HG03159 (cell line): ENCODE measurements around the gene OSM.
A peak's percentile ranks its signal among the peaks of the same experiment; 100 is the strongest.

Source experiments
- ATAC-seq: cut with Tn5 transposase; IDR thresholded peaks from one replicate; pipeline ENCODE4 v1.9.1; 2021; ENCODE audit warnings: mild to moderate bottlenecking, moderate library complexity; ENCODE audit not compliant: unreplicated experiment

The OSM gene

DNA sequence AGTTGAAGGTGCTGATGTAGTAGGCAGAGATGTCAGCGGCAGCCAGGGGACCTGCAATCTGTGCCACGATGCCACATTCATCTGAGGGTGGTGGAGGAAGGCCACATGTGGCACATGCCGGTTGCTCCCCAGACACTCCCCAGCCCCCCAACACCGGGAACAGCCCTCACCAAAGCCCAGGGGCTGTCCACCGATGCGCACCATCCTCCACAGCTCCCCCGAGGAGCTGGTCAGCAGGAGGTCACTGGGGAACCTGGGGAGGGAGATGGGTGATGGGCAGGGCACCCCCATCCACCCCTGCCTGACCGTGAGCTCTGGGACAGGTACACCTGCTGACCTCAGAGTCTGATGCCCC is 19.2 kb upstream of the OSM start:
- no peak for ATAC-seq

- no peak for ATAC-seq
Observed at GRCh38 chr22:30285176-30285845, 18.7 kb upstream of the OSM start.

GRCh38 chr22:30284666-30285065 is 18.0 kb upstream of the OSM start:
- ATAC-seq: no peak

DNA sequence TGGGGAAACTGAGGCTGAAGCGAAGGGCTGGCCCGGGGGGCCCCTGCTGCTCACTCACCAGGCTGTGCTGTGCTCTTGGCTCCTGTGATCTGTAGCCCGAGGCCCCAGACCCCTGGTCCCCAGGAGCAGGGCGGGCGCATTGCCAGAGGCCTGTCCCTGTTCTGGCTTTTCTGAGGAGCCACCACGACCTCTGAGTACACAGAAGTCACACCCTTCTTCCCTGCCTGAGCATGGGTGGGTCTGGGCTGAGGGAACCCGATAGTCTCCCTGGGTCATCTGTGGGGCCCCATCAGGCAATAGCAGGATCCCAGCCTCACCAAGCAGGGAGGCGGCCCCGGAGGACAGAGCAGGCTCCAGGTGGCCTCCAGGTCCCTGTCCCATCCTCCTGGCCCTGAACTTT is 17.5 kb upstream of the OSM start:
- no peak for ATAC-seq

DNA sequence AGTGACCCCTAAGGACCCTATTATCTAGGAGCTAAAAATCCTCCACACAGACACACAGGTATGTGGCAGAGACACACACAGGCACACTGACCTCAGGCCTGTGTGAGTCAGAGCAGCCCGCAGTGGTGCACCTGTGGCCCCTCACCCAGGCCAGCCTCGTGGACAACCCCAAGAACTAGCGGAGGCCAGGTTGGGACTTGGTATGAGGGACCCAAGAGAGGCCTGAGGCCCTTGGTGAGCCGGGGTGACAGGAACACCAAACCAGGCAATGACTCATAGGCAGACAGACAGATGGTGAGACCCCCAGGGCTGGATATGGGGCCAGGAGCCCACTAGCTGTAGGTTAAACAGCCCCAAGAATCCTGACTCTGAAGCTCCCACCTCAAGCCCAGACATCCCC is 16.7 kb upstream of the OSM start:
- no peak for ATAC-seq

GRCh38 chr22:30282616-30283046 is 16.0 kb upstream of the OSM start:
- ATAC-seq: no peak

GRCh38 chr22:30280505-30280904 is 13.9 kb upstream of the OSM start:
- ATAC-seq: no peak

DNA sequence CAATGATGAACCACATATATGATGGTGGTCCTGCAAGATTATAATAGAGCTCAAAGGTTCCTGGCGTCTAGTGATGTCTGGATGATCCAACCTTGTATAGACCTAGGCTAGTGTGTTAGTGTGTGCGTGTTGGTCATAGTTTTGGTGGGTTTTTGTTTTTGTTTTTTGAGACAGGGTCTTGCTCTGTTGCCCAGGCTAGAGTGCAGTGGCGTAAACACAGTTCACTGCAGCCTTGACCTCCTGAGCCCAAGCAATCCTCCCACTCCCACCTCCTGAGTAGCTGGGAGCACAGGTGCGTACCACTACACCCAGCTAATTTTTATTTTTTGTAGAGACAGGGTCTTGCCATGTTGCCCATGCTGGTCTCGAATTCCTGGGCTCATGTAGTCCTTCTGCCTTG is 13.3 kb upstream of the OSM start:
- no peak for ATAC-seq

DNA sequence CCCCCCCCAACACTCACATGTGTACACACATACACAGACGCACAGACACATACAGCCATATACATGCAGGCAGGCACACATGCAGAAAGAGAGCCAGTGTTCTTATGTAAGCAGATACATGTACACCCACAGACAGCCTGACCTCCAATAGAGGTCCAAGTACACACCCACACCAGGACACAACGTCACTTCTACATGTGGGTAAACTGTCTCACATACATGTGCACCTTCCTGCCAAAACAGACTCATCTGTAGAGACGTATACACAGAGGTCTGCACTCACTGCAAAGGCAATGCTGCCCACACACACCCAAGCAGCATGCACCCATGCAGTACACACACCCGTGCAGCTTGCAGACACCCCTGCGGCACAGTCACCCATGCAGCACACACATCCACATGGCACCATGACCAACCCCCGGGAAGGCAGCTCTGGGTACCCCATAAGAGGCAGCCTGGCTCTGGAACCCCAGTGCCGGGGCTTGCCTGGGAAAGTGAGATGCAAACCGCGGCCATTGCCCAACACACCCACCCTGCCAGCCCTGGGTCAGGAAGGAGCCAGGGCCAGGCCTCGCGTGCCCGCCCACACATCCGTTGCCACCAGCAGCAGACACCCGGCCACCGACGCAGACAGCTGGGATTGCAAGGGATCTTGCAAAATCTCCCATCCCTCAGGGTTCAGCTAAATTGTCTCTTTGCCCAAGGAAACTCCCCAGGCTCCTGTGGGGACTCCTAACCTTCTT is 12.6 kb upstream of the OSM start:
- ATAC-seq: no peak

DNA sequence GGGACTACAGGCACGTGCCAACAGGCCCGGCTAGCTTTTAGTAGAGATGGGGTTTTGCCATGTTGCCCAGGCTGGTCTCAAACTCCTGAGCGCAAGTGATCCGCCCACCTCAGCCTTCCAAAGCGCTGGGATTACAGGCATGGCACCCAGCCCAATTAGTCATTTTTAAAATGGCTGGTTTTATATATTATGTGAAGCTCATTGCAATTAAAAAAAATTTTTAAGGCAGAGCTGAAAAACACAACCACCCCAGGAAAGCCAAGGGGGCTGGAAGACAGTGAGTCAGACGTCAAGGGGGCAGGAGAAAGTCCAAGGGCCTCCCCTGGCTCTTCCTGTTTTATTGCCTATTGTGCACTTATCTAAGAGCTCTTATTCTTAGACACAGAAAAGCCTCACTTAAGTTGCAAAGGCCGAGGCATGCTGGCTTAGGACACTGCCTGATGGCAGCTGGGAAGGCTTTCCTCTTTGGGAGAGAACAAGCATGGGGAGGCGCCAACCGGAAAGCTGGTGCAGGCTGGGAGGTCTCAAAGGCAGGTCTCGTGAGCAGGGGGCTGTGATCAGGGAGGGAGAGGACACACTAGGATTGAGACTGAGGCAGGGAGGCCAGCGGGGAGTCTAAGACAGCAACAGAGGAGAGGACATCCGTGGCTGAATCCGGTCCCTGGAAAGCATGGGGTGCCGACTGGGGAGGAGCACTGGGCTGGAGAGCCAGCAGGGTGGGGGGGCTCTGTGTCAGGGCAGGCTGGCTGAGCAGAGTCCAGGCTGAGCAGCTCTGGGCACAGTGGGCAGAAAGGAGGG is 11.1 kb upstream of the OSM start:
- no peak for ATAC-seq

DNA sequence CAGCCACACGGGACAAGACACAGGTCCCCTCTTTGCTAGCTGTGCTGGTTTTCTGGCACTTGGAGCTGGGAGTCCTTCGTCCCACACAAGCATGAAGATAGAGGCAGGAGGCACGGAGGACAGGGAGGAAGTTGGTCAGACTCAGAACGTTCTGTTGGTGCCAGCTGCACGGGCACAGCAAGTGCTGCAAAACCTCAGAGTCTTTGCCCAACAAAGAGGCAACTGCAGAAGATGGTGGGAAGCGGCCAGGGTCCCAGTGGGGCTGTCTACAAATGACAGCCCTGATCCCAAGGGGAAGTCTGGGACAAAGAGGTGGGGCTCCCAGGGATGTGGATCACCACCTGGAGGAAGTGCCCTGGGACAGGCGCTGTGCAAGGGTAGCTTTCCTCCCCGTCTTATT is 9.4 kb upstream of the OSM start:
- ATAC-seq: no peak

- ATAC-seq: no peak
Observed at GRCh38 chr22:30275625-30276024, 9.0 kb upstream of the OSM start.

DNA sequence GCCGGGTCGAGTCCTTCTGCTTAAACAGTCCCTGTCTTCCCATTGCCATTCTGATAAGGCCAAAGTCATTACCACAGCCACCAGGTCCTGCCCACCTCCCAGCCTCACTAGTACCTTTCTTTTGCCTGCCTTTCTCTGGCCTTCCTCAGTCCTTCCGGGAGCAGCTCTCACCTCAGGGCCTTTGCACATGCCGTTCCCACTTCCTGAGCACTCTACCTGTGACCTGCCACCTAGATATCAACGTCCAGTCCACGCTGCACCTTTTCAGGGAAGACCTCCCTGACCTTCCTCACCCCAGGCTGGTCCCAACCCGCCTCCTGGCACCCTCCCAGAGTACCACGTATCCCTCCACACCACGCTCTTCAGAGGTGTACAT is 7.8 kb upstream of the OSM start:
- ATAC-seq: no peak

DNA sequence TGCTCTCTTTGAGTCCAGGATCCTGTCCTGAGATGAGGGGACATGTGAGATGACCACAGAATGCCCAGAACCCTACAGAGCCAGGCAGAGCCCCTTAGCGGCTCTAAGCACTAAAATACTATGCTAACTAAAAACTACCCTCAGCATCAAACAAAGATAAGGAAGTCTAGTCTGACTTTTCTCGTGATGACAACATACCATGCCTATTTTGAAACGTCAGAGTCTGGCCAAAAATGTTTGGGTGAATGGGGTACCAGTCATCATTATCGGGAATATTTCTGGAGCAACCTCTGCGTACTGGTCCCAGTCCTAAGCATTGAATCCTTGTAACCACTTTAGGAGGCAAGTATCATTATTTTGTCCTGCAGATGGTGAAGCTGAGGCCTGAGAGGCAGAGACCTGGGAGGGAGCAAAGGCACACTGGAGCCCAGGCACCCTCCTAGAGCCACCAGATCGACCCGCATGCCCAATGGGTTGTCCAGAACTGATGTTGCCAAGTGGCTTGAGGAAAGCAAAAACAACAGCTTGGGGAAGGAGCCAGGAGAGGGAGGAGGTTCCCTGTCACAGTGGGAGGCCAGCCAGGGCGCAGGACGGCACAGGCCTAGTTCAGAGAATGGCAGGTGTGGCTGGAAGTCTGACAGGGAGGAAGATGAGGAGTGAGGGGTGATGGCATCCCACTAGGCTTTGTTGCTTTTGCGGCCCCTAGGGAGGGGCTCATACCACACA is 7.2 kb upstream of the OSM start:
- no peak for ATAC-seq

DNA sequence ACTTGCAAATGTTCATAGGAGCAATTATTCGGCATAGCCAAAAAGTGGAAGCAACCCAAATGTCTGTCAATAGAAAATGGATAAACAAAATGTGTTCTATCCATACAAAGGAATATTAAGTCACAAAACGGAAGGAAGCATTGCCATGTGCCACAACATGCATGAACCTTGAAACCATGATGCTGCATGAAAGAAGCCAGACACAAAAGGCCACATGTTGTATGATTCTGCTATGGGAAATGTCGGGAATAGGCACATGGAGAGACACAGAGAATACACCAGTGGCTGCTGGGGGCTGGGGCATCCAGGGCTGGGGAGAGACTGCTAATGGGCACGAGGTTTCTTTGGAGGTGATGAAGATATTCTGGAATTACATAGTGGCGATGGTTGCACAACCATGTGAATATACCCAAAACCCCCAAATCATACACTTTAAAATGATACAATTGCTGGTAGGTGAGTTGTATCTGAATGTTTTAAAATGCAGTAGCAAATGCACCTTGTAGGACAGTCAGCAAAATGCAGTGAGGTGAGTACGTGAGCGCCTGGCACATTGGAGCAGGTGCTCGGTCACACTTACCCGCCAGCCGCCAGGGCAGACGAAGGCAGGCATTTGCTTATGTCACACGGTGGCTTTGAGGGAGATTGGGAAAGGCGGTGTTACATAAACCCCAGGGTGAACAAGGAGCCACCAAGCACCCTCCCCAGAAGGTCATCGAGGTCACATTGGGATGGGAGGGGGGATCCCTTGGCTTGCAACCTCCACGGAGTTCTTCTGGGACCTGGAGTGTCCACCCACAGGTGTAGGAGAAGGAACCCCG is 6.3 kb upstream of the OSM start:
- ATAC-seq: no peak

DNA sequence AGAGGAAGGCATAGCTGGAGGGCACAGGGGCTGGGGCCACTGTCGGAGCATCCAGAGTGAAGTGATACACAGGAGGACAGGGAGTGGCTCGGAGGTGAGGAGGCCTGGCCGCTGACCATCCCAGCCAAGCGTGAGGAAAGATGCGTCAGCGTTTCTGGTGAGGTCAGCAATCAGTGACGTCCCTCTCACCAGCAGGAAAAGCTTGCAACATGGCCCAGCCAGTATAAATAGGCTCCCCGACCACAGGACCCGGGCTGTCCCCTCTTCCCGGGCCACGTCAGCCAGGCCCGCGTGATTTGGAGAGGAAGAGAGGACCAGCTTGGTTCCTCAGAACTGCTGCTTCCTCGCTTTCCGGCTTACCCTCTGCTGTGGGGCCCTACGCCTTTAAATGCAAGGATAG is 4.2 kb upstream of the OSM start:
- ATAC-seq: no peak

DNA sequence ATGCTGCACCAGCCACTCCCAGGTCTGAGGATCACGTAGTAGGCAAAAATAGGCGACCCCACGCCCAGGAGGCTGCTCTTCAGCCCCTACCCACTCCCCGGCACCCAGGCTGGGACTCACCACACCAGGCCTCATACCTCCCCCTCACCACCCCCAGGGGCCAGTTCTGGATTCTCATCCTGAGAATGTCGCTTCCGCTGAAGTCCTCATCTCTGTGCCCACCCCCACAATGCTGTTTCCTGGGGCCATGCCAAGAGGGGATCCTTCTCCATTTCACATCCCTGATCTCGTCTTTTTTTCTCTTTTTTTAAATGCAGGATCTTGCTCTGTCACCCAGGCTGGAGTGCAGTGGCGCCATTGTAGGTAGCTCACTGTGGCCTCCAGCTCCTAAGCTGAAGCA is 1.7 kb upstream of the OSM start:
- no peak for ATAC-seq

DNA sequence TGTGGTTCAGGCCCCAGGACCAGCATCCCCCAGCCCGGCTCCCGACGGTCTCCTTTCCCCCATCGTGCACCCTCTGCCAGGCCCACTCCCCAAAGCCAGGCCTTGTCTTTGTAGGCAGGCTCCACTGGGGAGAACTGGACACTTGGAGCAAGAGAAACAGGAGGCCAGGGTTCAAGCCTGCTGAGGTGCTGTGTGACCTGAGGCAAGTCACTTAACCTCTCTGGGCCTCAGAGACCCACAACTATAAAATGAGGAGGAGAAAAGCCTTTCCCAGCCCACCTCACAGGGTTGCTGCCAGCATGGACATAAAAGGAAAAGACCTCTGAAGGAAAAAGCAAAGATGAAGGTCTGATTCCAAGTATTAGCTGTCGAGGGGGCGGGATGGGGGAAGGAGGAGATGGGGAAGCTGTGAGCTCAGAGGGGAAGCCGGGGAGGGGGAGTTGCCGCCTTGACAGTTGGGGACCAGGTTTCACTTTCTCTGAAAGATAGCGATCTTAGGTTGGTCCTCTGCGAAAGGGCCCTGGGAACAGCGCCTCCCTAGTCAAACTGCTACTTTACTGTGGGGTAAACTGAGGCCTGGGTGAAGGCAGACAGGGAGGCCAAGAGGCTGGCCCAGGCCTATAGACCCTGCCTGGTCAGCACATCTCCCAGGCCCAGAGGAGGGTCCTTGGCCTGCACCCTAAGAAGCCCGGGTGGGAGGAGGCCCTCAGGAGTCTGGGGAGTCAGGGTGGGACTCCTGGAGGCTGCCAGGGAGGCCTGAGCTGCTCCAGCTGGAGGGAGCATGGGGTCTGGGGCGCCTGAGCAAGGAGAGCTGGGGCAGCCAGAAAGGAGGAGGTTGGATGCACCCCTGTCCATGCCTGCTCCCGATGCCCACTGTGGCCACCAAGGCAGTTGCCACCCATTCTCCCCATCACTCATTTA is 991 bp upstream of the OSM start:
- no peak for ATAC-seq

GRCh38 chr22:30265823-30266444 is 717 bp downstream of the OSM start:
- ATAC-seq: peak; percentile 67
